Measurements from ENCODE around the gene SRGAP3. TPM values are rescaled to one million over a fixed set of nuclear protein-coding genes. Genes with fewer than 3 reads are reported as not detected.

Gene SRGAP3
- total and polyA plus RNA-seq, 10 of the 15 experiments (the other 5 are each of a cell fraction or from before 2014, with no cell fraction given), result 0.32 to 1.7 (median 0.99) TPM

GRCh38 chr3:9158865-9159630 is 90.4 kb downstream of the SRGAP3 start:
- intact Hi-C loops (cut with micrococcal nuclease; ENCODE audit: unreplicated experiment), result no loop called here

More at GRCh38 chr3:9158865-9159630, 90.4 kb downstream of the SRGAP3 start:
- RAD21 ChIA-PET (ENCODE audit: unreplicated experiment), result no interaction called here
- no peaks in the 10 kb centered on the region for H3K4me1 ChIP-seq (ENCODE audit: control insufficient read depth, insufficient read depth, low read length)
- in situ Hi-C loops (cut with MboI), result no loop called here
- no TSS peak for BruUV-seq (replicated peaks)
- TF ChIP-seq EZH2 (IDR thresholded peaks at IDR 0.05; ENCODE audit: borderline replicate concordance, control insufficient read depth, low read depth, low read length), result no peak
- no peak for TF ChIP-seq NRF1 (conservative IDR thresholded peaks at IDR 0.05; ENCODE audit: low read depth, low read length)
- no peak for TF ChIP-seq CTCF (IDR thresholded peaks at IDR 0.05 in 2 of 3, conservative IDR thresholded peaks at IDR 0.05 in 1 of 3; ENCODE audit: control insufficient read depth in 2 of 3, extremely low read depth in 1 of 3, insufficient read depth in 1 of 3, low read depth in 3 of 3, low read length in 3 of 3)
- no peak for TF ChIP-seq LARP7 (IDR thresholded peaks at IDR 0.05)
- no peak for TF ChIP-seq POLR2A (IDR thresholded peaks at IDR 0.05; ENCODE audit: low read depth, low read length)
- TF ChIP-seq SPI1 (IDR thresholded peaks at IDR 0.05; ENCODE audit: borderline replicate concordance, insufficient read depth, low read depth, low read length), result no peak
- TF ChIP-seq MYB (IDR thresholded peaks at IDR 0.05; ENCODE audit: borderline replicate concordance, low read depth, low read length), result no peak
- TF ChIP-seq PML (IDR thresholded peaks at IDR 0.05; ENCODE audit: low read length), result no peak
- TF ChIP-seq ZNF217 (IDR thresholded peaks at IDR 0.05), result no peak
- no peak for TF ChIP-seq NFIC (IDR thresholded peaks at IDR 0.05; ENCODE audit: low read depth, low read length)
- TF ChIP-seq HDGF (IDR thresholded peaks at IDR 0.05), result no peak
- TF ChIP-seq TARDBP (IDR thresholded peaks at IDR 0.05; ENCODE audit: borderline replicate concordance), result no peak
- TF ChIP-seq EP300 (IDR thresholded peaks at IDR 0.05; ENCODE audit: borderline replicate concordance in 1 of 2, control insufficient read depth in 1 of 2, low read depth in 2 of 2, low read length in 2 of 2), result no peak
- TF ChIP-seq NKRF (conservative IDR thresholded peaks at IDR 0.05), result no peak
- TF ChIP-seq ATF7 (IDR thresholded peaks at IDR 0.05; ENCODE audit: low read depth), result no peak
- no peak for TF ChIP-seq HSF1 (IDR thresholded peaks at IDR 0.05; ENCODE audit: low read depth, low read length)
- no peak for TF ChIP-seq CBX5 (IDR thresholded peaks at IDR 0.05; ENCODE audit: low read depth)
- SMC1A ChIA-PET (ENCODE audit: uncharacterized antibody, unreplicated experiment), result no interaction called here
- no peak overlapping the region for H2AFZ ChIP-seq (ENCODE audit: control insufficient read depth, low read depth, low read length)
- WGBS (ENCODE audit: insufficient coverage, insufficient replicate concordance, low lambda C conversion rate, missing lambda C conversion rate), result 68% methylated on average over 13 of the region's 13 CpGs
- no peaks in the 10 kb centered on the region for H3K79me2 ChIP-seq (ENCODE audit: control insufficient read depth, insufficient read depth, low read length)
- POLR2A ChIA-PET, result interaction anchor here (1.8 kb wide), 1 partner anchor 9 kb away, joined by 4 read pairs; no protein-coding TSS in a partner anchor
- H3K36me3 ChIP-seq (ENCODE audit: control insufficient read depth in 2 of 2, insufficient read depth in 2 of 2, low read length in 1 of 2), result no peaks in the 10 kb centered on the region
- no peak overlapping the region for H3K4me2 ChIP-seq (ENCODE audit: control insufficient read depth, insufficient read depth)
- no peaks in the 10 kb centered on the region for H3K27me3 ChIP-seq (replicated peaks in 1 of 2; ENCODE audit: control insufficient read depth in 2 of 2, insufficient read depth in 2 of 2, low read length in 1 of 2)
- H3K9me3 ChIP-seq (replicated peaks; ENCODE audit: control insufficient read depth, insufficient read depth, low read length), result no peaks in the 10 kb centered on the region
- CTCF ChIA-PET, result no interaction called here
- no peak overlapping the region for H3K27ac ChIP-seq (ENCODE audit: control insufficient read depth, insufficient read depth)
- FAIRE-seq (no peak), ATAC-seq (no peak), DNase-seq (ENCODE audit: low read depth, low spot score) (no peak)
- H4K20me1 ChIP-seq (ENCODE audit: control insufficient read depth, insufficient read depth), result no peaks in the 10 kb centered on the region
- no peak overlapping the region for H3K9ac ChIP-seq (ENCODE audit: control insufficient read depth, insufficient read depth, low read length)
- H3K4me3 ChIP-seq, result no peak overlapping the region
